ENCODE measurements around the gene OSBPL8.

- TF ChIP-seq POLR2AphosphoS5 (IDR thresholded peaks at IDR 0.05; ENCODE audit: low read depth, low read length) (no peak), POLR2A (IDR thresholded peaks at IDR 0.05; ENCODE audit: low read depth, low read length) (no peak), SPI1 (IDR thresholded peaks at IDR 0.05; ENCODE audit: low read depth, low read length) (no peak), POU2F2 (IDR thresholded peaks at IDR 0.05; ENCODE audit: low read depth, low read length) (no peak), PAX5 (IDR thresholded peaks at IDR 0.05; ENCODE audit: insufficient read depth, low read length, severe bottlenecking) (no peak), TAF1 (IDR thresholded peaks at IDR 0.05; ENCODE audit: low read depth, low read length) (no peak)
Observed at GRCh38 chr12:76422543-76423438, 136.8 kb downstream of the OSBPL8 start.

Measured in GM12891 (cell line).